Cardiac muscle cell (in vitro differentiated cells and primary cell): ENCODE results near the gene CYP4F8. TPM values are rescaled to one million over a fixed set of nuclear protein-coding genes. Genes with fewer than 3 reads are reported as not detected.
A peak's percentile ranks its signal among the peaks of the same experiment; 100 is the strongest.

Source experiments
- DNase-seq, 2 donors: peaks; one replicate each; pipeline versions ENCODE4 v3.0.0 to v3.0.0-alpha.2; 2010 to 2017; ENCODE audit warnings: low read depth in 1 of 2, low spot score in 1 of 2
- H3K27ac ChIP-seq: fragments of 200-600 bp; sonication (generic); 2 replicates; pipeline ENCODE4 v1.5.1; 2016
- H3K27me3 ChIP-seq: fragments of 200-600 bp; sonication (generic); 2 replicates; pipeline ENCODE4 v1.6.0; 2016; ENCODE audit warnings: control low read depth
- H3K36me3 ChIP-seq: fragments of 200-600 bp; sonication (generic); 2 replicates; pipeline ENCODE4 v1.5.1; 2016; ENCODE audit warnings: control low read depth
- H3K4me1 ChIP-seq: fragments of 200-600 bp; sonication (generic); 2 replicates; pipeline ENCODE4 v1.8.1; 2017; ENCODE audit warnings: low read depth, mild to moderate bottlenecking, mixed run types
- H3K4me3 ChIP-seq: fragments of 200-600 bp; sonication (generic); 2 replicates; pipeline ENCODE4 v1.5.1; 2016; ENCODE audit warnings: mild to moderate bottlenecking
- H3K9me3 ChIP-seq: fragments of 200-600 bp; sonication (generic); 2 replicates; pipeline ENCODE4 v1.5.1; 2017; ENCODE audit warnings: low read depth, mild to moderate bottlenecking, control low read depth
- CTCF ChIP-seq: IDR thresholded peaks from 2 replicates; pipeline ENCODE4 v1.5.1; 2012; ENCODE audit warnings: low read depth, mild to moderate bottlenecking, low read length
- polyA plus RNA-seq: library from polyadenylated mRNA; unstranded; fragments of >200 nt; fragmentation: Nextera tagmentation; extraction: Ambion mirVana; gene quantifications from 2 replicates; pipeline ENCODE4 v1.2.1, GENCODE V29; 2016
- total RNA-seq: library from RNA; depleted of rRNA; stranded (reverse); fragments of >200 nt; gene quantifications from 2 replicates; pipeline ENCODE4 v1.2.3, GENCODE V29; 2016

The CYP4F8 gene
- total and polyA plus RNA-seq, 2 experiments from 2014 or later = not detected

GRCh38 chr19:15629003-15629880 lies 14.2 kb downstream of the CYP4F8 start:
- Histone ChIP-seq H3K4me1 (no peaks in the 10 kb centered on the region), H3K36me3 (no peaks in the 10 kb centered on the region), H3K27me3 (no peaks in the 10 kb centered on the region), H3K9me3 (no peaks in the 10 kb centered on the region), H3K27ac (no peak overlapping the region), H3K4me3 (no peak overlapping the region)
- DNase-seq = peak in 1 of 2 donors; percentile 65
- peak; percentile 96 for TF ChIP-seq CTCF

DNA sequence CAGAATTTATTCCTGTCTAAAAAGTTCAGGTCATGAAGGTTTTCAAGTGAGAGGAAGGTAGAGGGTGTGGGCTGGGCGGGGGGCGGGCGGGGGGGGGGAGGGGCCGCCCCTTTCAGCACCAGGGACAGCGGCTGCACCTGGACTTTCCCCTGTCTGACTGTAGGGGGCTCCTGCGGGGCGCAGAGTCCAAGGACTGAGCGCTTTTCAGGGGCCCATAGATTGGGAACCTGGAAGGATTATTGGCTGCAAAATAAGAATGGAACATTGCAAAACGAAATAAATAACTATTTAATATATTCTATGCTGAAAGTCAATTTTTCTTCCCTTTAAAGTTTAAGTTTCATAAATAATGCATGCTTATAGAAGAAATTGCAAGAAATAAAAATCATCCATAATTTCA lies 16.8 kb downstream of the CYP4F8 start:
- Histone ChIP-seq H3K27me3 (no peaks in the 10 kb centered on the region), H3K4me3 (no peak overlapping the region), H3K36me3 (no peaks in the 10 kb centered on the region), H3K27ac (no peak overlapping the region), H3K4me1 (no peaks in the 10 kb centered on the region), H3K9me3 (no peaks in the 10 kb centered on the region)
- peak; percentile 42 for TF ChIP-seq CTCF
- peak in 1 of 2 donors; percentile 11 for DNase-seq

GRCh38 chr19:15633082-15633835 lies 18.2 kb downstream of the CYP4F8 start:
- Histone ChIP-seq H3K9me3 (peaks cover 3% of the 10 kb centered on the region), H3K4me1 (no peaks in the 10 kb centered on the region), H3K4me3 (no peak overlapping the region), H3K27me3 (no peaks in the 10 kb centered on the region), H3K36me3 (no peaks in the 10 kb centered on the region), H3K27ac (no peak overlapping the region)
- DNase-seq = no peak
- no peak for TF ChIP-seq CTCF

- no peaks in the 10 kb centered on the region for H3K27me3 ChIP-seq
- no peak for DNase-seq
- no peak overlapping the region for H3K27ac ChIP-seq
- H3K4me1 ChIP-seq = no peaks in the 10 kb centered on the region
- no peak overlapping the region for H3K4me3 ChIP-seq
- peaks cover 3% of the 10 kb centered on the region for H3K9me3 ChIP-seq
- no peak for TF ChIP-seq CTCF
- no peaks in the 10 kb centered on the region for H3K36me3 ChIP-seq
Measured at GRCh38 chr19:15634105-15634504, 19.1 kb downstream of the CYP4F8 start.

DNA sequence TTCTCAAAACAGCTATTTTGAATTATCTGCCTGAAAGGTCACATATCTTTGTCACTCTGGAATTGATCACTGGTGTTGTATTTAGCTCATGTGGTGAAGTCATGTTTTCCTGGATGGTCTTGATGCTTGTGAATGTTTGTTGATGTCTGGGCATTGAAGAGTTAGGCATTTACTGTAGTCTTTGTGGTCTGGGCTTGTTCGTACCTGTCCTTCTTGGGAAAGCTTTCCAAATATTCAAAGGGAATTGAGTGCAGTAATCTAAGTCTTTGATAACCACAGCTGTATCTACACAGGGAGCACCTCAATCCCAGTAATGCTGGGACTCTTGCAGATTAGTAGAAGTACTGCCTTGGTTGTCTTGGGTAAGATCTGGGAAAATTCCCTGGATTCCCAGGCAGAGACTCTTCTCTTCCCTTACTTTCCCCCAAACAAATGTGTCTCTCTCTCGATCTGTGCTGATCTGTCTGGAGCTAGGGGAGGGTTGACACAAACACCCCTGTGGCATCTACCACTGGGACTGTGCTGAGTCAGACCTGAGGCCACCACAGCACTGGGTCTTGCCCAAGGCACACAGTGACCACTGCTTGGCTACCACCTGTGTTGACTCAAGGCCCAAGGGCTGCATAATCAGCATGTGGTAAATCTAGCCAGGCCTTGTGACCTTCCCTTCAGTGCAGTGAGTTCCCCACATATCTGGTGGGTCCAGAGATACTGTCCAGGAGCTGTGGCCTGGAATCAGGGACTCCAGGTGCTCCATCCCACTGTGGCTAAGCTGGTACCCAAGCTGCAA lies 20.2 kb downstream of the CYP4F8 start:
- H3K36me3 ChIP-seq = no peaks in the 10 kb centered on the region
- no peak for DNase-seq
- no peak overlapping the region for H3K4me3 ChIP-seq
- no peak for TF ChIP-seq CTCF
- no peaks in the 10 kb centered on the region for H3K4me1 ChIP-seq
- H3K27ac ChIP-seq = no peak overlapping the region
- no peaks in the 10 kb centered on the region for H3K27me3 ChIP-seq
- H3K9me3 ChIP-seq = peaks cover 3% of the 10 kb centered on the region
